H9 (cell line): ENCODE data around the gene BPIFB3. TPM values are rescaled to one million over a fixed set of nuclear protein-coding genes. Genes with fewer than 3 reads are reported as not detected.

Experiments used
- DNase-seq: peaks from one replicate; pipeline ENCODE4 v3.0.0-alpha.2; 2017
- H2AFZ ChIP-seq: one replicate; pipeline ENCODE4 v1.6.1; 2013; ENCODE audit warnings: mild to moderate bottlenecking, low read length, control low read depth, moderate library complexity
- H2AK5ac ChIP-seq: 2 replicates; pipeline ENCODE4 v1.6.1; 2013; ENCODE audit warnings: low read length, control low read depth, mixed read lengths; ENCODE audit not compliant: insufficient read length
- H2BK120ac ChIP-seq: one replicate; pipeline ENCODE4 v1.6.1; 2013; ENCODE audit warnings: low read depth, mild to moderate bottlenecking, low read length, control low read depth, inconsistent platforms; ENCODE audit not compliant: poor library complexity, severe bottlenecking
- H2BK12ac ChIP-seq: 2 replicates; pipeline ENCODE4 v1.6.1; 2013; ENCODE audit warnings: low read length, control low read depth, mixed read lengths, low read depth; ENCODE audit not compliant: insufficient read length
- H2BK15ac ChIP-seq: 2 replicates; pipeline ENCODE4 v1.6.1; 2013; ENCODE audit warnings: low read depth, low read length, control low read depth
- H2BK20ac ChIP-seq: one replicate; pipeline ENCODE4 v1.6.1; 2013; ENCODE audit warnings: low read depth, mild to moderate bottlenecking, low read length, control low read depth, inconsistent platforms; ENCODE audit not compliant: poor library complexity, severe bottlenecking
- H2BK5ac ChIP-seq: 2 replicates; pipeline ENCODE4 v1.6.1; 2013; ENCODE audit warnings: low read length, control low read depth, mixed read lengths; ENCODE audit not compliant: insufficient read length
- H3K14ac ChIP-seq: 2 replicates; pipeline ENCODE4 v1.6.1; 2013; ENCODE audit warnings: low read length, control low read depth; ENCODE audit not compliant: insufficient read depth
- H3K18ac ChIP-seq: 2 replicates; pipeline ENCODE4 v1.6.1; 2013; ENCODE audit warnings: low read depth, mild to moderate bottlenecking, mixed read lengths, low read length, control low read depth; ENCODE audit not compliant: insufficient read length
- H3K23ac ChIP-seq: 2 replicates; pipeline ENCODE4 v1.6.1; 2013; ENCODE audit warnings: low read length, control low read depth, mixed read lengths, low read depth; ENCODE audit not compliant: insufficient read length
- H3K23me2 ChIP-seq: 2 replicates; pipeline ENCODE4 v1.6.1; 2013; ENCODE audit warnings: low read depth, mild to moderate bottlenecking, mixed read lengths, low read length, control low read depth; ENCODE audit not compliant: insufficient read length, poor library complexity, severe bottlenecking
- H3K27ac ChIP-seq: 2 replicates; pipeline ENCODE4 v1.5.1; 2013; ENCODE audit warnings: low read length, control low read depth, mixed read lengths, low read depth; ENCODE audit not compliant: insufficient read length
- H3K27me3 ChIP-seq: 2 replicates; pipeline ENCODE4 v1.6.1; 2013; ENCODE audit warnings: low read length, control low read depth, inconsistent platforms; ENCODE audit not compliant: insufficient read depth
- H3K4ac ChIP-seq: 2 replicates; pipeline ENCODE4 v1.6.1; 2013; ENCODE audit warnings: low read depth, mild to moderate bottlenecking, control low read depth, inconsistent platforms, low read length, moderate library complexity
- H3K4me1 ChIP-seq: 2 replicates; pipeline ENCODE4 v1.6.1; 2013; ENCODE audit warnings: low read length, control low read depth, inconsistent platforms; ENCODE audit not compliant: insufficient read depth
- H3K4me2 ChIP-seq: 2 replicates; pipeline ENCODE4 v1.6.1; 2013; ENCODE audit warnings: low read length, control low read depth, mixed read lengths; ENCODE audit not compliant: insufficient read length, insufficient read depth
- H3K56ac ChIP-seq: 2 replicates; pipeline ENCODE4 v1.6.1; 2013; ENCODE audit warnings: low read depth, mild to moderate bottlenecking, mixed read lengths, low read length, control low read depth; ENCODE audit not compliant: insufficient read length
- H3K79me1 ChIP-seq: 2 replicates; pipeline ENCODE4 v1.6.1; 2013; ENCODE audit warnings: low read depth, mild to moderate bottlenecking, moderate library complexity, low read length, control low read depth, inconsistent platforms; ENCODE audit not compliant: insufficient read depth, poor library complexity, severe bottlenecking
- H3K79me2 ChIP-seq: 2 replicates; pipeline ENCODE4 v1.6.1; 2013; ENCODE audit warnings: low read length, control low read depth, inconsistent platforms; ENCODE audit not compliant: insufficient read depth
- H3K9ac ChIP-seq: 2 replicates; pipeline ENCODE4 v1.6.1; 2013; ENCODE audit warnings: low read length, control low read depth, mixed read lengths; ENCODE audit not compliant: insufficient read length; ENCODE audit errors: extremely low read depth
- H3K9me3 ChIP-seq: one replicate; pipeline ENCODE4 v1.6.1; 2013; ENCODE audit warnings: low read depth, low read length, inconsistent platforms; ENCODE audit not compliant: control insufficient read depth
- H3T11ph ChIP-seq: one replicate; pipeline ENCODE4 v1.6.1; 2013; ENCODE audit warnings: mild to moderate bottlenecking, low read length, control low read depth, inconsistent platforms
- H4K20me1 ChIP-seq: one replicate; pipeline ENCODE4 v1.6.1; 2013; ENCODE audit not compliant: control insufficient read depth, insufficient read length, insufficient read depth
- H4K5ac ChIP-seq: 2 replicates; pipeline ENCODE4 v1.6.1; 2013; ENCODE audit warnings: low read depth, mild to moderate bottlenecking, mixed read lengths, low read length, control low read depth; ENCODE audit not compliant: insufficient read length
- H4K8ac ChIP-seq: replicated peaks from 2 replicates; pipeline ENCODE4 v1.6.1; 2013; ENCODE audit warnings: low read length, control low read depth, mixed read lengths, low read depth; ENCODE audit not compliant: insufficient read length
- H4K91ac ChIP-seq: 2 replicates; pipeline ENCODE4 v1.6.1; 2013; ENCODE audit warnings: low read depth, mild to moderate bottlenecking, moderate library complexity, mixed read lengths, low read length, control low read depth; ENCODE audit not compliant: insufficient read length
- H3K27ac Mint-ChIP-seq, 3 experiments: 2 replicates in 2 of 3; 3 replicates in 1 of 3; pipeline ENCODE4 v1.8.0; 2020 to 2021; ENCODE audit warnings: mixed read lengths in 3 of 3, mild to moderate bottlenecking in 1 of 3, moderate library complexity in 1 of 3
- H3K27me3 Mint-ChIP-seq: 2 replicates; pipeline ENCODE4 v1.8.0; 2021; ENCODE audit warnings: low read depth, mild to moderate bottlenecking, moderate library complexity, mixed read lengths
- H3K36me3 Mint-ChIP-seq, 3 experiments: 2 replicates in 2 of 3; 3 replicates in 1 of 3; pipeline ENCODE4 v1.8.0; 2020 to 2021; ENCODE audit warnings: low read depth in 3 of 3, mixed read lengths in 3 of 3; ENCODE audit not compliant: insufficient read depth in 1 of 3
- H3K4me1 Mint-ChIP-seq, 2 experiments: 2 replicates each; pipeline ENCODE4 v1.8.0; 2020; ENCODE audit warnings: mixed read lengths in 2 of 2
- H3K4me3 Mint-ChIP-seq, 2 experiments: 2 replicates in 1 of 2; 3 replicates in 1 of 2; pipeline ENCODE4 v1.8.0; 2020 to 2021; ENCODE audit warnings: mild to moderate bottlenecking in 2 of 2, mixed read lengths in 2 of 2, moderate library complexity in 1 of 2
- H3K9me3 Mint-ChIP-seq, 2 experiments: 2 replicates in 1 of 2; 3 replicates in 1 of 2; pipeline ENCODE4 v1.8.0; 2020; ENCODE audit warnings: mild to moderate bottlenecking in 2 of 2, mixed read lengths in 2 of 2, moderate library complexity in 1 of 2
- WGBS: extraction: QIAGEN DNeasy Blood & Tissue Kit; methylation state at CpG from one replicate; pipeline ENCODE4 v1.1.7; 2013; ENCODE audit warnings: missing lambda C conversion rate, low lambda C conversion rate, mixed read lengths; ENCODE audit not compliant: insufficient read length; ENCODE audit errors: extremely low coverage; 5-methylcytosine and 5-hydroxymethylcytosine counted together
- total RNA-seq: library from RNA; stranded (reverse); gene quantifications from 2 replicates; pipeline ENCODE4 v1.2.1, GENCODE V29; 2021
- TF ChIP-seq, protein P1 (sequence below): fragments of 200-600 bp; sonication (generic); conservative IDR thresholded peaks from 3 replicates; pipeline ENCODE4 v1.8.0; 2021; ENCODE audit warnings: antibody characterized with exemption, mild to moderate bottlenecking

BPIFB3 gene
- total RNA-seq, 1 experiment from 2014 or later, result not detected

DNA sequence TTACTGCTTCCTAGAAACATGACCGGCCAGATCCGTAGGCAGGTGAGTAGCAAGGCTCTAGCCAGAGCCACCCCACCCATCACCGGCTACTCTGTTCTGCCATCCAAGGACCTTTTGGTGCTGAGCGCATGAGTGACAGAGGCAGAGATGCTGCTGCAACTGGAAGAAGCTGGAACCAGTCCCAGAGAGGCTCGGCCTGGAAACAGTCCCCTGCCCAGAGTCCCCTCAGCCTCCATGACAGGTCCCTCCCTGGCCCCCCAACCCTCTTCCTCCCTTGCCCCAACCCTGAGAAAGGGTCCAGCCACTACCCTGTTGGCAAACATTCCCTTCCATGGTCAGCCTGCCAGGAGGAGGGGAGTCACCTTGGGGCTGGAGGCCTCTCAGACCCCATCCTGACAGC, 57.6 kb downstream of the BPIFB3 start:
- Histone ChIP-seq H3K56ac (no peak overlapping the region), H4K20me1 (no peaks in the 10 kb centered on the region), H3K4me1 (no peaks in the 10 kb centered on the region), H4K91ac (no peak overlapping the region), H4K5ac (no peak overlapping the region), H2BK5ac (no peak overlapping the region), H4K8ac (no peak overlapping the region), H2BK15ac (no peak overlapping the region), H3K23me2 (no peaks in the 10 kb centered on the region), H2BK120ac (no peak overlapping the region), H2BK12ac (no peak overlapping the region), H2BK20ac (no peak overlapping the region), H3K79me1 (no peaks in the 10 kb centered on the region), H2AK5ac (no peak overlapping the region), H3K27me3 (no peaks in the 10 kb centered on the region), H3K79me2 (no peaks in the 10 kb centered on the region), H3K4me2 (no peak overlapping the region), H3K14ac (no peak overlapping the region), H2AFZ (no peak overlapping the region), H3K9me3 (no peaks in the 10 kb centered on the region), H3K4ac (no peak overlapping the region), H3K23ac (no peak overlapping the region), H3K27ac (no peak overlapping the region), H3K9ac (no peak overlapping the region), H3T11ph (no peak overlapping the region), H3K18ac (no peak overlapping the region)
- DNase-seq, result no peak
- H3K36me3 Mint-ChIP-seq, result peaks cover 8 to 17% (median 13%) of the 10 kb centered on the region in 3 experiments
- no CpG with 5 or more reads among the region's 5 CpGs for WGBS
- TF ChIP-seq, protein P1, sequence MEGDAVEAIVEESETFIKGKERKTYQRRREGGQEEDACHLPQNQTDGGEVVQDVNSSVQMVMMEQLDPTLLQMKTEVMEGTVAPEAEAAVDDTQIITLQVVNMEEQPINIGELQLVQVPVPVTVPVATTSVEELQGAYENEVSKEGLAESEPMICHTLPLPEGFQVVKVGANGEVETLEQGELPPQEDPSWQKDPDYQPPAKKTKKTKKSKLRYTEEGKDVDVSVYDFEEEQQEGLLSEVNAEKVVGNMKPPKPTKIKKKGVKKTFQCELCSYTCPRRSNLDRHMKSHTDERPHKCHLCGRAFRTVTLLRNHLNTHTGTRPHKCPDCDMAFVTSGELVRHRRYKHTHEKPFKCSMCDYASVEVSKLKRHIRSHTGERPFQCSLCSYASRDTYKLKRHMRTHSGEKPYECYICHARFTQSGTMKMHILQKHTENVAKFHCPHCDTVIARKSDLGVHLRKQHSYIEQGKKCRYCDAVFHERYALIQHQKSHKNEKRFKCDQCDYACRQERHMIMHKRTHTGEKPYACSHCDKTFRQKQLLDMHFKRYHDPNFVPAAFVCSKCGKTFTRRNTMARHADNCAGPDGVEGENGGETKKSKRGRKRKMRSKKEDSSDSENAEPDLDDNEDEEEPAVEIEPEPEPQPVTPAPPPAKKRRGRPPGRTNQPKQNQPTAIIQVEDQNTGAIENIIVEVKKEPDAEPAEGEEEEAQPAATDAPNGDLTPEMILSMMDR, result no peak
- peaks cover 23 to 26% of the 10 kb centered on the region in 2 experiments for H3K9me3 Mint-ChIP-seq
- no peak overlapping the region for H3K4me3 Mint-ChIP-seq
- H3K27ac Mint-ChIP-seq, result no peak overlapping the region
- H3K4me1 Mint-ChIP-seq, result no peaks in the 10 kb centered on the region
- H3K27me3 Mint-ChIP-seq, result peaks cover 23% of the 10 kb centered on the region
